A673 (cell line): Measurements from ENCODE around the gene NAB2. TPM values are rescaled to one million over a fixed set of nuclear protein-coding genes. Genes with fewer than 3 reads are reported as not detected.
A peak's percentile ranks its signal among the peaks of the same experiment; 100 is the strongest.

Experiments
- BruUV-seq: library from RNA; stranded (reverse); fragments of 400-500 nt; replicated peaks from 2 replicates; lab custom pipeline; 2021; lab: Mats Ljungman, UMichigan
- CTCF ChIA-PET: fragments of 300-600 bp; sonication (Branson Sonifier 250); formaldehyde crosslinking; loops from one replicate; lab custom pipeline; 2022; ENCODE audit warnings: antibody characterized with exemption; lab: Charles Lee
- POLR2A ChIA-PET: fragments of 300-600 bp; sonication (Branson Sonifier 250); formaldehyde crosslinking; loops from one replicate; lab custom pipeline; 2022; ENCODE audit warnings: antibody characterized with exemption; ENCODE audit not compliant: low non-redundant PET; lab: Charles Lee
- DNase-seq: peaks from one replicate; pipeline ENCODE4 v3.0.0-alpha.2; 2015; ENCODE audit warnings: low spot score
- H3K27ac ChIP-seq: fragments of 200-600 bp; sonication (generic); 2 replicates; pipeline ENCODE4 v1.5.1; 2016; ENCODE audit warnings: mixed run types, low read depth, mild to moderate bottlenecking, mixed read lengths, antibody characterized with exemption, low read length; ENCODE audit not compliant: poor library complexity, severe bottlenecking
- H3K27me3 ChIP-seq: fragments of 200-600 bp; sonication (generic); replicated peaks from 2 replicates; pipeline ENCODE4 v1.6.1; 2017; ENCODE audit warnings: mixed run types, low read depth, mild to moderate bottlenecking, mixed read lengths, antibody characterized with exemption, low read length; ENCODE audit not compliant: insufficient read depth, poor library complexity
- H3K36me3 ChIP-seq: fragments of 200-600 bp; sonication (generic); 2 replicates; pipeline ENCODE4 v1.6.1; 2016; ENCODE audit warnings: mixed run types, mild to moderate bottlenecking, mixed read lengths, antibody characterized with exemption, low read length; ENCODE audit not compliant: insufficient read depth, poor library complexity, severe bottlenecking
- H3K4me1 ChIP-seq: fragments of 200-600 bp; sonication (generic); 2 replicates; pipeline ENCODE4 v1.6.1; 2017; ENCODE audit warnings: mixed run types, mild to moderate bottlenecking, mixed read lengths, antibody characterized with exemption, low read length; ENCODE audit not compliant: insufficient read depth, poor library complexity, severe bottlenecking
- H3K4me3 ChIP-seq: fragments of 200-600 bp; sonication (generic); 2 replicates; pipeline ENCODE4 v1.5.1; 2016; ENCODE audit warnings: low read depth, mixed run types, mild to moderate bottlenecking, mixed read lengths, low read length; ENCODE audit not compliant: poor library complexity, severe bottlenecking
- H3K9me3 ChIP-seq: fragments of 200-600 bp; sonication (generic); 2 replicates; pipeline ENCODE4 v1.6.1; 2016; ENCODE audit warnings: mixed run types, low read depth, mild to moderate bottlenecking, mixed read lengths, antibody characterized with exemption, low read length; ENCODE audit not compliant: poor library complexity, severe bottlenecking
- CTCF ChIP-seq: fragments of 300-800, 200-600 bp; sonication (generic); conservative IDR thresholded peaks from 2 replicates; pipeline ENCODE4 v1.5.1; 2017; ENCODE audit warnings: low read depth, mild to moderate bottlenecking, antibody characterized with exemption, low read length, moderate library complexity, mixed read lengths
- EZH2 ChIP-seq: fragments of 200-600 bp; sonication (generic); IDR thresholded peaks from 2 replicates; pipeline ENCODE4 v1.6.1; 2017; ENCODE audit warnings: borderline replicate concordance, low read depth, mild to moderate bottlenecking, mixed read lengths, antibody characterized with exemption, low read length; ENCODE audit not compliant: poor library complexity, severe bottlenecking
- intact Hi-C: fragments of 100-400 bp; cut with micrococcal nuclease; formaldehyde crosslinking; loops from one replicate; pipeline ENCODE4 v1.10.0; 2022; ENCODE audit not compliant: unreplicated experiment
- total RNA-seq: library from RNA; stranded (reverse); gene quantifications from 2 replicates; pipeline ENCODE4 v1.2.3, GENCODE V29; 2021

Gene NAB2
- total RNA-seq, 1 experiment from 2014 or later: 61.8 TPM

GRCh38 chr12:57057067-57057751, 31.7 kb upstream of the NAB2 start:
- ChIA-PET POLR2A (no interaction called here), CTCF (no interaction called here)
- Histone ChIP-seq H3K4me3 (no peak overlapping the region), H3K27ac (no peak overlapping the region), H3K4me1 (no peaks in the 10 kb centered on the region), H3K27me3 (no peaks in the 10 kb centered on the region), H3K9me3 (no peaks in the 10 kb centered on the region), H3K36me3 (peaks cover 44% of the 10 kb centered on the region)
- no peak for DNase-seq
- no peak for TF ChIP-seq EZH2
- no peak for TF ChIP-seq CTCF
- BruUV-seq: no TSS peak
- intact Hi-C loops: no loop called here

GRCh38 chr12:57058454-57058853, 30.5 kb upstream of the NAB2 start:
- Histone ChIP-seq H3K4me3 (no peak overlapping the region), H3K27me3 (no peaks in the 10 kb centered on the region), H3K27ac (no peak overlapping the region), H3K36me3 (peaks cover 50% of the 10 kb centered on the region), H3K9me3 (no peaks in the 10 kb centered on the region), H3K4me1 (peaks cover 7% of the 10 kb centered on the region)
- CTCF ChIA-PET: no interaction called here
- intact Hi-C loops: no loop called here
- BruUV-seq: no TSS peak
- DNase-seq: no peak
- TF ChIP-seq EZH2: no peak
- TF ChIP-seq CTCF: no peak
- POLR2A ChIA-PET: no interaction called here

GRCh38 chr12:57063991-57064685, 24.8 kb upstream of the NAB2 start:
- Histone ChIP-seq H3K9me3 (no peaks in the 10 kb centered on the region), H3K27me3 (no peaks in the 10 kb centered on the region), H3K4me3 (peak overlapping the region; percentile 31), H3K36me3 (peaks cover 58% of the 10 kb centered on the region), H3K27ac (peak overlapping the region; percentile 77), H3K4me1 (peaks cover 29% of the 10 kb centered on the region)
- intact Hi-C loops: loop anchor here (2.0 to 5.0 kb wide), 2 partner anchors 55 to 307 kb away; no protein-coding TSS in a partner anchor
- ChIA-PET CTCF (interaction anchor here (1.0 kb wide), 1 partner anchor 48 kb away, joined by 5 read pairs; no protein-coding TSS in a partner anchor), POLR2A (no interaction called here)
- no TSS peak for BruUV-seq
- TF ChIP-seq EZH2 (no peak), CTCF (no peak)
- DNase-seq: peak; percentile 68
